IMR-90 (cell line): ENCODE results near the gene EHMT1. TPM values are rescaled to one million over a fixed set of nuclear protein-coding genes. Genes with fewer than 3 reads are reported as not detected.

Experiments used
- ATAC-seq: fragments of 200-7000 bp; cut with Tn5 transposase; 2 replicates; pipeline ENCODE4 v1.9.1; 2020; ENCODE audit warnings: low read depth, mild to moderate bottlenecking, moderate library complexity
- BruUV-seq: library from RNA; stranded (reverse); fragments of 400-500 nt; replicated peaks from 2 replicates; lab custom pipeline; 2021; lab: Mats Ljungman, UMichigan
- CTCF ChIA-PET: fragments of 300-600 bp; formaldehyde crosslinking; extraction: SDS; loops from one replicate; lab custom pipeline; 2021; ENCODE audit warnings: antibody characterized with exemption; lab: Yijun Ruan, JAX
- POLR2A ChIA-PET: fragments of 300-600 bp; sonication (Branson Sonifier 250); formaldehyde crosslinking; loops from one replicate; lab custom pipeline; 2022; ENCODE audit warnings: antibody characterized with exemption; ENCODE audit not compliant: unreplicated experiment; lab: Charles Lee
- DNase-seq: peaks from one replicate; pipeline ENCODE4 v3.0.0; 2013
- H2AFZ ChIP-seq: replicated peaks from 2 replicates; pipeline ENCODE3; 2013; ENCODE audit warnings: low read length, mild to moderate bottlenecking; ENCODE audit not compliant: poor library complexity
- H2AK5ac ChIP-seq: 2 replicates; pipeline ENCODE4 v1.6.1; 2013; ENCODE audit warnings: low read depth, low read length, inconsistent platforms
- H2AK9ac ChIP-seq: replicated peaks from 2 replicates; pipeline ENCODE3; 2013; ENCODE audit warnings: mild to moderate bottlenecking, low read depth, low read length, moderate library complexity; ENCODE audit not compliant: poor library complexity
- H2BK120ac ChIP-seq: 2 replicates; pipeline ENCODE4 v1.6.1; 2013; ENCODE audit warnings: low read depth, low read length, inconsistent platforms
- H2BK15ac ChIP-seq: 3 replicates; pipeline ENCODE4 v1.6.1; 2013; ENCODE audit warnings: low read depth, low read length, inconsistent platforms
- H2BK20ac ChIP-seq: 2 replicates; pipeline ENCODE4 v1.6.1; 2013; ENCODE audit warnings: low read depth, mild to moderate bottlenecking, inconsistent platforms, low read length, moderate library complexity
- H2BK5ac ChIP-seq: 2 replicates; pipeline ENCODE4 v1.6.1; 2013; ENCODE audit warnings: mild to moderate bottlenecking, low read depth, low read length, inconsistent platforms; ENCODE audit not compliant: poor library complexity, severe bottlenecking
- H3K14ac ChIP-seq: replicated peaks from 2 replicates; pipeline ENCODE4 v1.6.1; 2013; ENCODE audit warnings: low read depth, low read length, inconsistent platforms
- H3K18ac ChIP-seq: 2 replicates; pipeline ENCODE4 v1.6.1; 2013; ENCODE audit warnings: low read depth, low read length, control low read depth
- H3K23ac ChIP-seq: 2 replicates; pipeline ENCODE4 v1.6.1; 2013; ENCODE audit warnings: low read depth, low read length, inconsistent platforms
- H3K27ac ChIP-seq: 2 replicates; pipeline ENCODE4 v1.5.1; 2013; ENCODE audit warnings: mild to moderate bottlenecking, control low read depth, low read length; ENCODE audit not compliant: insufficient read depth
- H3K27me3 ChIP-seq: 2 replicates; pipeline ENCODE4 v1.6.1; 2013; ENCODE audit warnings: low read length; ENCODE audit not compliant: control insufficient read depth, insufficient read depth
- H3K36me3 ChIP-seq: 2 replicates; pipeline ENCODE4 v1.6.1; 2013; ENCODE audit warnings: low read length, mixed read lengths; ENCODE audit not compliant: control insufficient read depth, insufficient read depth
- H3K4ac ChIP-seq: 2 replicates; pipeline ENCODE4 v1.6.1; 2013; ENCODE audit warnings: low read depth, low read length, inconsistent platforms
- H3K4me1 ChIP-seq: 2 replicates; pipeline ENCODE4 v1.6.1; 2013; ENCODE audit warnings: low read length, mixed read lengths; ENCODE audit not compliant: control insufficient read depth, insufficient read depth
- H3K4me2 ChIP-seq: 2 replicates; pipeline ENCODE4 v1.6.1; 2013; ENCODE audit warnings: low read depth, mild to moderate bottlenecking, control low read depth, low read length, moderate library complexity
- H3K4me3 ChIP-seq: 2 replicates; pipeline ENCODE4 v1.5.1; 2013; ENCODE audit warnings: low read depth, mild to moderate bottlenecking, control low read depth, low read length, moderate library complexity; ENCODE audit not compliant: insufficient read depth
- H3K56ac ChIP-seq: 2 replicates; pipeline ENCODE4 v1.6.1; 2013; ENCODE audit warnings: low read length, inconsistent platforms; ENCODE audit not compliant: insufficient read depth; ENCODE audit errors: extremely low read depth
- H3K79me1 ChIP-seq, 2 experiments: 2 replicates each; pipeline ENCODE4 v1.6.1; 2013; ENCODE audit warnings: low read length in 2 of 2, inconsistent platforms in 1 of 2, low read depth in 1 of 2
- H3K9ac ChIP-seq: 2 replicates; pipeline ENCODE4 v1.6.1; 2013; ENCODE audit warnings: low read depth, low read length, control low read depth
- H3K9me1 ChIP-seq: 2 replicates; pipeline ENCODE4 v1.6.1; 2013; ENCODE audit warnings: low read length, inconsistent platforms; ENCODE audit not compliant: insufficient read depth
- H3K9me3 ChIP-seq: 2 replicates; pipeline ENCODE4 v1.6.1; 2013; ENCODE audit warnings: low read length; ENCODE audit not compliant: control insufficient read depth, insufficient read depth
- H4K20me1 ChIP-seq: 2 replicates; pipeline ENCODE4 v1.6.1; 2013; ENCODE audit warnings: low read length, inconsistent platforms; ENCODE audit not compliant: insufficient read depth
- H4K5ac ChIP-seq: 2 replicates; pipeline ENCODE4 v1.6.1; 2013; ENCODE audit warnings: mild to moderate bottlenecking, low read depth, low read length, control low read depth
- H4K8ac ChIP-seq, 2 experiments: 2 replicates each; pipeline ENCODE4 v1.6.1; 2013; ENCODE audit warnings: low read depth in 2 of 2, low read length in 2 of 2, control low read depth in 1 of 2, inconsistent platforms in 1 of 2
- H4K91ac ChIP-seq: 2 replicates; pipeline ENCODE4 v1.6.1; 2013; ENCODE audit warnings: low read depth, low read length, inconsistent platforms; ENCODE audit not compliant: insufficient read depth
- BHLHE40 ChIP-seq: fragments of 150-350 bp; IDR thresholded peaks from 2 replicates; pipeline ENCODE4 v1.6.1; 2016; ENCODE audit warnings: mild to moderate bottlenecking, low read depth, low read length
- CTCF ChIP-seq: conservative IDR thresholded peaks from 2 replicates; pipeline ENCODE4 v1.5.1; 2012; ENCODE audit warnings: mild to moderate bottlenecking, low read depth, low read length, improper control_type of control experiment
- FOS ChIP-seq: fragments of 150-350 bp; IDR thresholded peaks from 2 replicates; pipeline ENCODE4 v1.6.1; 2016; ENCODE audit warnings: low read depth, low read length
- MAFK ChIP-seq: IDR thresholded peaks from 2 replicates; pipeline ENCODE4 v1.6.1; 2012; ENCODE audit warnings: low read depth, low read length, improper control_type of control experiment
- MXI1 ChIP-seq: IDR thresholded peaks from 2 replicates; pipeline ENCODE4 v1.6.1; 2012; ENCODE audit warnings: low read depth, mild to moderate bottlenecking, low read length, moderate library complexity, borderline replicate concordance
- NFE2L2 ChIP-seq: fragments of 150-350 bp; IDR thresholded peaks from 2 replicates; pipeline ENCODE4 v1.6.1; 2016; ENCODE audit warnings: low read depth, mild to moderate bottlenecking, low read length
- POLR2A ChIP-seq: IDR thresholded peaks from 2 replicates; pipeline ENCODE4 v1.6.1; 2012; ENCODE audit warnings: mild to moderate bottlenecking, low read depth, low read length
- RAD21 ChIP-seq: IDR thresholded peaks from 2 replicates; pipeline ENCODE4 v1.6.1; 2012; ENCODE audit warnings: low read length, improper control_type of control experiment
- RCOR1 ChIP-seq: IDR thresholded peaks from 2 replicates; pipeline ENCODE4 v1.6.1; 2012; ENCODE audit warnings: mild to moderate bottlenecking, low read length, improper control_type of control experiment; ENCODE audit not compliant: insufficient replicate concordance
- RFX5 ChIP-seq: IDR thresholded peaks from 2 replicates; pipeline ENCODE4 v1.8.0; 2012; ENCODE audit warnings: low read depth, mild to moderate bottlenecking, low read length, moderate library complexity
- SMC3 ChIP-seq: fragments of 150-350 bp; IDR thresholded peaks from 2 replicates; pipeline ENCODE4 v1.6.1; 2016; ENCODE audit warnings: low read depth, mild to moderate bottlenecking, antibody characterized with exemption, low read length, moderate library complexity
- USF2 ChIP-seq: fragments of 150-350 bp; IDR thresholded peaks from 2 replicates; pipeline ENCODE4 v1.6.1; 2017; ENCODE audit warnings: mild to moderate bottlenecking, antibody characterized with exemption, low read length, low read depth
- whole genome bisulfite sequencing, 2 experiments: methylation state at CpG; one replicate each; pipeline versions ENCODE4 v1.1.5 to v1.1.7; 2013; ENCODE audit warnings: missing lambda C conversion rate in 2 of 2; ENCODE audit not compliant: insufficient read length in 1 of 2; ENCODE audit errors: extremely low coverage in 2 of 2; 5-methylcytosine and 5-hydroxymethylcytosine counted together
- dilution Hi-C: fragments of 300-500 bp; cut with HindIII; formaldehyde crosslinking; loops from one replicate; pipeline ENCODE4 v1.14.3; 2018; ENCODE audit warnings: low sequenced_read_pairs; ENCODE audit not compliant: unreplicated experiment
- in situ Hi-C: fragments of 300-500 bp; cut with MboI; formaldehyde crosslinking; loops from 3 replicates; pipeline ENCODE4 v1.14.3; 2019; ENCODE audit warnings: low sequenced_read_pairs, inconsistent platforms, mixed read lengths
- intact Hi-C: fragments of 100-400 bp; cut with micrococcal nuclease; formaldehyde crosslinking; loops from 2 replicates; pipeline ENCODE4 v1.10.0; 2022
- polyA plus RNA-seq, 3 experiments: library from polyadenylated mRNA; depleted of rRNA; stranded (reverse); fragments of >200 nt; gene quantifications; 2 replicates each; pipeline ENCODE4 v1.2.3, GENCODE V29; 2012; ENCODE audit warnings: low replicate concordance in 1 of 3
- total RNA-seq: library from RNA; depleted of rRNA; stranded (reverse); fragments of >200 nt; gene quantifications from 2 replicates; pipeline ENCODE4 v1.2.3, GENCODE V29; 2012

Gene EHMT1
- total and polyA plus RNA-seq, 2 of the 4 experiments (the other 2 are of a cell fraction) = 32.8 to 35.1 TPM

GRCh38 chr9:137825324-137825989 is 206.7 kb downstream of the EHMT1 start:
- no CpG with 5 or more reads among the region's 13 CpGs for WGBS, 2 experiments
- Histone ChIP-seq H3K27ac (no peak overlapping the region), H2AK9ac (no peak overlapping the region), H3K27me3 (no peaks in the 10 kb centered on the region), H3K4me1 (no peaks in the 10 kb centered on the region; the same call in 1 of the 2 replicates), H4K91ac (no peak overlapping the region), H3K79me1 (peaks cover 21 to 26% of the 10 kb centered on the region in 2 experiments), H2BK15ac (no peak overlapping the region), H3K36me3 (peaks cover 36% of the 10 kb centered on the region), H3K9me3 (peaks cover 3% of the 10 kb centered on the region; the same call in 1 of the 2 replicates), H3K9ac (no peak overlapping the region), H3K4me2 (no peak overlapping the region), H3K4ac (no peak overlapping the region), H4K8ac (no peak overlapping the region), H4K20me1 (peaks cover 18% of the 10 kb centered on the region; the same call in 1 of the 2 replicates), H2AFZ (no peak overlapping the region), H4K5ac (no peak overlapping the region), H3K9me1 (no peaks in the 10 kb centered on the region; the same call in 1 of the 2 replicates), H3K4me3 (no peak overlapping the region), H3K56ac (no peak overlapping the region), H3K18ac (no peak overlapping the region), H2BK5ac (no peak overlapping the region), H3K14ac (no peak overlapping the region), H2BK120ac (no peak overlapping the region), H2AK5ac (no peak overlapping the region), H2BK20ac (no peak overlapping the region), H3K23ac (no peak overlapping the region)
- no peak for DNase-seq
- POLR2A ChIA-PET = no interaction called here
- intact Hi-C loops (no loop called here), in situ Hi-C loops (no loop called here), dilution Hi-C loops (no loop called here)
- BruUV-seq = no TSS peak
- no peak for ATAC-seq
- CTCF ChIA-PET = no interaction called here
- TF ChIP-seq MXI1 = no peak
- TF ChIP-seq POLR2A = no peak
- TF ChIP-seq RAD21 = no peak
- no peak for TF ChIP-seq USF2
- no peak for TF ChIP-seq NFE2L2
- no peak for TF ChIP-seq MAFK
- TF ChIP-seq SMC3 = no peak
- no peak for TF ChIP-seq FOS
- TF ChIP-seq RFX5 = no peak
- TF ChIP-seq BHLHE40 = no peak
- TF ChIP-seq CTCF = no peak
- TF ChIP-seq RCOR1 = no peak
